Tibial nerve (tissue), 4 donors: ENCODE measurements around the gene ZNF618. TPM values are rescaled to one million over a fixed set of nuclear protein-coding genes. Genes with fewer than 3 reads are reported as not detected.

Source experiments
- DNase-seq, 2 donors: peaks; one replicate each; pipeline ENCODE4 v3.0.0-alpha.2; 2019; ENCODE audit warnings: low spot score in 2 of 2
- H3K27ac ChIP-seq, 4 donors: fragments of 200-600 bp; sonication (generic) in 3 of 4; one replicate each; pipeline ENCODE4 v1.5.1; 2017 to 2019; ENCODE audit warnings: mild to moderate bottlenecking in 1 of 4
- H3K27me3 ChIP-seq, 2 donors: fragments of 200-600 bp; sonication (generic) in 1 of 2; one replicate each; pipeline versions ENCODE4 v1.5.1 to v1.6.0; 2017 to 2019
- H3K36me3 ChIP-seq, 3 donors: fragments of 200-600 bp; sonication (generic); one replicate each; pipeline ENCODE4 v1.5.1; 2018 to 2019
- H3K4me1 ChIP-seq, 4 donors: fragments of 200-600 bp; sonication (generic) in 3 of 4; one replicate each; pipeline ENCODE4 v1.5.1; 2017 to 2019
- H3K4me3 ChIP-seq, 4 donors: fragments of 200-600 bp; sonication (generic) in 3 of 4; one replicate each; pipeline ENCODE4 v1.5.1; 2017 to 2019; ENCODE audit warnings: mild to moderate bottlenecking in 1 of 4, moderate library complexity in 1 of 4
- H3K9me3 ChIP-seq, 4 donors: fragments of 200-600 bp; sonication (generic) in 3 of 4; one replicate each; pipeline ENCODE4 v1.5.1; 2017 to 2019
- EP300 ChIP-seq, 2 donors: sonication (generic); formaldehyde crosslinking; IDR thresholded peaks; one replicate each; pipeline ENCODE4 v1.6.1; 2017; ENCODE audit warnings: antibody characterized with exemption in 2 of 2, mild to moderate bottlenecking in 1 of 2
- POLR2A ChIP-seq, 2 donors: fragments of 450-650 bp; IDR thresholded peaks; one replicate each; pipeline ENCODE4 v1.6.1; 2017; ENCODE audit warnings: antibody characterized with exemption in 2 of 2, mild to moderate bottlenecking in 2 of 2, moderate library complexity in 2 of 2
- WGBS, 2 donors: methylation state at CpG; one replicate each; pipeline ENCODE4 v1.1.5; 2018; 5-methylcytosine and 5-hydroxymethylcytosine counted together
- total RNA-seq, 4 donors: library from RNA; depleted of rRNA; stranded (reverse); fragments of >200 nt; gene quantifications; one replicate each; pipeline ENCODE4 v1.1.0, GENCODE V29; 2016
- TF ChIP-seq, protein P1 (sequence below), 5 experiments: fragments of 200-600 bp in 3 of 5; fragments of 450-650 bp in 2 of 5; sonication (generic) in 3 of 5; IDR thresholded peaks; one replicate each; pipeline ENCODE4 v1.5.1; 2016 to 2019; ENCODE audit warnings: antibody characterized with exemption in 5 of 5, mild to moderate bottlenecking in 3 of 5, moderate library complexity in 2 of 5

The ZNF618 gene
- total RNA-seq, 4 donors from 2014 or later = 7.3 to 11.6 (median 9.0) TPM

DNA sequence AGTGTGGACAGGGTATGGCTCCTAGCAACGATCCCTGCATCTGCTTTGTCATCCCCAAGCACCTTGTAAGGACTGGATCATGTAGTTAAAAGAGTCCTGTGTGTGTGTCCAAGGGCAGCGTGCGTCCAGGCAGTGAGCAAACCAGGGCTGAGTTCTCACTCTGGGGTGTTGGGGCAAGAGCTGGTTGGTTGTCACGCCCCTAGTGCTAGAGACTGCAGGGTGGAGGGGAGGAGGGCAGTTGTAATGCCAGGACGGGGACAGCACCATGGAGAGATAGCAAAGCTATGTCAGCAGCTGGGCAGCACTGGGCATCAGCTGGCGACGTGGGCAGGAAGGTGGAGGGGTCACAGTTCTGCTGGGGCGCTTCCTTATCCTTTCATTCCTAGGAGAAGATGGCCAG is 100.8 kb downstream of the ZNF618 start:
- TF ChIP-seq, protein P1, sequence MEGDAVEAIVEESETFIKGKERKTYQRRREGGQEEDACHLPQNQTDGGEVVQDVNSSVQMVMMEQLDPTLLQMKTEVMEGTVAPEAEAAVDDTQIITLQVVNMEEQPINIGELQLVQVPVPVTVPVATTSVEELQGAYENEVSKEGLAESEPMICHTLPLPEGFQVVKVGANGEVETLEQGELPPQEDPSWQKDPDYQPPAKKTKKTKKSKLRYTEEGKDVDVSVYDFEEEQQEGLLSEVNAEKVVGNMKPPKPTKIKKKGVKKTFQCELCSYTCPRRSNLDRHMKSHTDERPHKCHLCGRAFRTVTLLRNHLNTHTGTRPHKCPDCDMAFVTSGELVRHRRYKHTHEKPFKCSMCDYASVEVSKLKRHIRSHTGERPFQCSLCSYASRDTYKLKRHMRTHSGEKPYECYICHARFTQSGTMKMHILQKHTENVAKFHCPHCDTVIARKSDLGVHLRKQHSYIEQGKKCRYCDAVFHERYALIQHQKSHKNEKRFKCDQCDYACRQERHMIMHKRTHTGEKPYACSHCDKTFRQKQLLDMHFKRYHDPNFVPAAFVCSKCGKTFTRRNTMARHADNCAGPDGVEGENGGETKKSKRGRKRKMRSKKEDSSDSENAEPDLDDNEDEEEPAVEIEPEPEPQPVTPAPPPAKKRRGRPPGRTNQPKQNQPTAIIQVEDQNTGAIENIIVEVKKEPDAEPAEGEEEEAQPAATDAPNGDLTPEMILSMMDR (IDR thresholded peaks at IDR 0.05) = no peak
- TF ChIP-seq POLR2A (IDR thresholded peaks at IDR 0.05) (no peak), EP300 (IDR thresholded peaks at IDR 0.05) (no peak)
- WGBS, 2 donors = 91 to 96% methylated on average over 8 of the region's 8 CpGs
- Histone ChIP-seq H3K27ac (no peak overlapping the region), H3K27me3 (no peaks in the 10 kb centered on the region), H3K4me3 (no peak overlapping the region), H3K4me1 (peaks cover 0 to 9% (median 0%) of the 10 kb centered on the region in 4 donors), H3K36me3 (peaks cover 0 to 16% (median 0%) of the 10 kb centered on the region in 3 donors), H3K9me3 (no peaks in the 10 kb centered on the region)
- DNase-seq = no peak

DNA sequence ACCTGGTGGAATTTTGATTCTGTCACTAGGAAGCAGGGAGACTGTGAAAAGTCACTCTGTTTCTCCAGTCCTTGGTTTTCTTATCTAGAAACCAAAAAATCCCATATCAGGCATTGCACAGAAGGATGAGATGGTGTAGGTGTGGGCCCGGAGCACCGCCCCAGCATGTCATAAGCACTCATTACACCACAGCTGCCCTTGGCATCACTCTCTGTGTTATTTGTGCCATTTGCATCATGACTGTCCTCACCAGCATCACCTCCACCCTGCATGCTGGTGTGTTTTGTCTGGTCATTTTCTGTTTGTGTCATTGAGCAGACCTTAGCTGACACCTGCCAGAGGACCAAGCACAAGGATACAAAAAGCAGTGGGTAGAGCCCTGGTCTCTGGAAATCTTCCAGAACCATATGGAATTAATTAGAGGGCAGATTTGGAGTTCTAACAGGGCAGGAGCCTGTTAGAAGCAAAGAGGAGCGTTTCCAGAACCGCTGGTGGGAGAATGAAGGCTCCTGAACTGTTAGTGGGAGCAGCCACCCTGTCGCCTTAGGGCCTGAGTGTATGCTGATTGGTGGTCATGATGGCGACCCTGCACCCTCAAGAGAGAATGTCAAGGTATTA is 102.7 kb downstream of the ZNF618 start:
- H3K27ac ChIP-seq = no peak overlapping the region

DNA sequence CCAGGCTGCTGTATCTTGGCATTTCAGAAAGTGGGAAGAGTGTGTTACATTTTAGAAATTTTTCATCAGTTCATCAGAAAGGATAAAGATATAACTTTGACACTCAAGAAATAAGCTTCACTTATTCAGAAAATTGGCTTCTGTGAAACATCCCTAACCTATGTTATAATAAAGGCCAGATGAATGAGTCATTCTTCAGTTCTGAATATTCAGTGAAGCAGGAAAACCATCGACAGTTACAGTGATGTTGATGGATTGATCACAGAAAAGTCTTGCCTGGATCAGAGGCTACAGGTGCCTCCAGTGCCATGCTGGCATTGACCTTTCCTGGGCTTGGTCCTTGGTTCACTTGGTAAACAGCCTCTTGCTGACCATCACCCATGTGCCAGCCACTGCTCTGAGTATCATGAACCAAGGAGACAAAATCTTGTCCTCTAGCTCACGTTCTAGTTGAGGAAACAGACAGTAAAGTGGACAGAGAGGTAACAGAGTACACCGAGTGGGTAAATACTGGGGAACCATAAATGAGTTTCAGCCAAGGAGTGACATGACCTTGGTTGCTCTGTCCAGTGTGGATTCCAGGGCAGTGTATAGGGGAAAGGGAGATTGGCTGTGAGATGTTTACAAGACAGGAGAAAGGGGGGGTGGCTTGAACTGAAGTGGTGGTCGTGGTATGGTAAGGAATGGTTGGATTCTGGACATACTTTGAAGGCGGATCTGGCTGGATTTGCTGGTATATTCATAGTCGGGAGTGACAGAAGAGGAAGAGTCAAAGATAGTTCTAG is 103.4 kb downstream of the ZNF618 start:
- Histone ChIP-seq H3K9me3 (no peaks in the 10 kb centered on the region), H3K4me1 (no peaks in the 10 kb centered on the region), H3K4me3 (no peak overlapping the region), H3K27me3 (no peaks in the 10 kb centered on the region), H3K36me3 (peaks cover 0 to 11% (median 0%) of the 10 kb centered on the region in 3 donors), H3K27ac (no peak overlapping the region)
- WGBS, 2 donors = 78 to 81% methylated on average over 6 of the region's 6 CpGs
- TF ChIP-seq, protein P1 (IDR thresholded peaks at IDR 0.05) = no peak
- no peak for TF ChIP-seq POLR2A (IDR thresholded peaks at IDR 0.05)
- no peak for TF ChIP-seq EP300 (IDR thresholded peaks at IDR 0.05)
- no peak for DNase-seq

More for the DNA sequence above, 102.7 kb downstream of the ZNF618 start:
- Histone ChIP-seq H3K36me3 (peaks cover 0 to 8% (median 0%) of the 10 kb centered on the region in 3 donors), H3K4me1 (no peaks in the 10 kb centered on the region), H3K27me3 (no peaks in the 10 kb centered on the region), H3K4me3 (no peak overlapping the region), H3K9me3 (no peaks in the 10 kb centered on the region)
- DNase-seq = no peak
- no peak for TF ChIP-seq EP300 (IDR thresholded peaks at IDR 0.05)
- 83 to 86% methylated on average over 6 of the region's 6 CpGs for WGBS, 2 donors

DNA sequence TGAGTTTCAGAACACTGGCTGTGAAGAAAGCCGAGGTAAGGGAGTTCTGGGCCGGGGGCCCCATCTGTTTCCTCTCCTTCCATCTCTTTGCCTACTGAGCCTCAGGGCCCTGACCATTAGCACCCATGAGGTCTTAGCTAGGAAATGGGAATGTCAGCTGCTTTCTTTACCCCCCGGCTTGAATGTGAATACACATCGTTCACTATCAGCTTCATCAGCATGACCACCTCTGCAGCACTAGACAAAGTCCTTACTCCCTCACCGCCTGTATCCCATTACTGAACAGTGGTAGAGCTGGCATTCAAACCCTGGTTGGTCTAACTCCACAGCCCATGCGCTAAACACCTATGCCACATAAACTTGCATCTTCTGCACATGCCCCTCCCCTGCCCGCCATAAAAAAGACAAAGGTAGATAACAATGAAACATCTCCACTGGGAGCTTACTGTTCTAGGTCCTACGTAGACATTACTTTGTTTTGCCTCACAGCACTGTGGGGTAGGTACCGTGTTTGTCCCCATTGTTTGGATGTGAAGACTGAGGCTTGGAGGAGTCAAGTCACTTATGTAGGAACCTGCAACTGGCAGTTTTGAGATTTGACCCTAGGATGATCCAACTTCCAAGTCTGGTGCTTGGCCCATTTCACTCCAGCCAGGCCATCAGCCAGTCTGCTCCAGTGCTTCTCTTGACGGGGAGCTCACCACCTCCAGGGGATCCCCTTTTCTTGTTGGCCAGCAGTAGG is 108.7 kb downstream of the ZNF618 start:
- H3K36me3 ChIP-seq = peaks cover 0 to 31% (median 0%) of the 10 kb centered on the region in 3 donors
- no peaks in the 10 kb centered on the region for H3K27me3 ChIP-seq
- DNase-seq = no peak
- no peaks in the 10 kb centered on the region for H3K9me3 ChIP-seq
- H3K27ac ChIP-seq = no peak overlapping the region
- H3K4me3 ChIP-seq = no peak overlapping the region
- TF ChIP-seq, protein P1 (IDR thresholded peaks at IDR 0.05) = no peak
- no peak for TF ChIP-seq POLR2A (IDR thresholded peaks at IDR 0.05)
- TF ChIP-seq EP300 (IDR thresholded peaks at IDR 0.05) = no peak
- H3K4me1 ChIP-seq = peaks cover 0 to 15% (median 3%) of the 10 kb centered on the region in 4 donors
- 91% methylated on average over 10 of the region's 10 CpGs for WGBS, 2 donors

DNA sequence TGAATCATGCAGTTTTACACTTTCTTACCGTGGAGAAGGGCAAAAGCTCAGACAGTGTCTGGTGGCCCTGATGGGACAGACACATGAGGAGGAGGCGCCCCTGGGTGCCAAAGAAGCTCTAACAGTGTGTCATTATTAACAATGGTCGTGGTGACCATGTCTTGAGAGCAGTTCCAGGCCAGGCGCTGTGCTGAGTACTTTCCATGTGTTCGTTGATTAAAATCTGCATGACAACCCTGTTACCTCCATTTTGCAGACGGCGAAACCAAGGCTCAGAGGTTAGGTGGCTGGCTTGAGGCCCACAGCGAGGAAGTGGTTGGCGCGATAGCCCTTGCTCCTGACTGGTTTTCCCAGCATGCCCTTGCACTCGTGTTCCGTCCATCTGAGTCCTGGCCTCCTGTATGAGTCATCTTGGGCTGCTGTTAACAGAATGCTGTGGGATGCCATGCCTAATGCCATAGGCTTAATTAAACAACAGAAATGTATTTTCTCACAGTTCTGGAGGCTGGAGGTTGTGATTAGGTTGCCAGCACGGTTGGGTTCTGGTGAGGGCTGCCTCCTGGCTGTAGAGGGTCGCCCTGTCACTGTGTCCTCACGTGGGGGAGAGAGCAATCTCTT is 110.0 kb downstream of the ZNF618 start:
- WGBS, 2 donors = 92 to 93% methylated on average over 15 of the region's 15 CpGs
- peaks cover 0 to 23% (median 3%) of the 10 kb centered on the region in 4 donors for H3K4me1 ChIP-seq
- TF ChIP-seq, protein P1 (IDR thresholded peaks at IDR 0.05) = no peak
- TF ChIP-seq POLR2A (IDR thresholded peaks at IDR 0.05) (no peak), EP300 (IDR thresholded peaks at IDR 0.05) (no peak)
- no peaks in the 10 kb centered on the region for H3K9me3 ChIP-seq
- peaks cover 0 to 33% (median 0%) of the 10 kb centered on the region in 3 donors for H3K36me3 ChIP-seq
- no peak for DNase-seq
- no peak overlapping the region for H3K27ac ChIP-seq
- no peak overlapping the region for H3K4me3 ChIP-seq
- no peaks in the 10 kb centered on the region for H3K27me3 ChIP-seq
